Urinary bladder (tissue), 4 donors: Measurements from ENCODE around the gene ZCCHC9. TPM values are rescaled to one million over a fixed set of nuclear protein-coding genes. Genes with fewer than 3 reads are reported as not detected.
"Not testable (repeated sequence)": the region's sequence is repeated elsewhere in the genome, so short reads cannot be mapped to it uniquely, and the experiment has no call there.

Experiments
- DNase-seq: peaks from one replicate; pipeline ENCODE4 v3.0.0-alpha.2; 2015; ENCODE audit errors: extremely low spot score
- H3K27ac ChIP-seq: one replicate; pipeline ENCODE4 v1.5.1; 2013; ENCODE audit warnings: low read depth, mild to moderate bottlenecking, moderate library complexity
- H3K36me3 ChIP-seq: one replicate; pipeline ENCODE4 v1.6.1; 2013; ENCODE audit warnings: mild to moderate bottlenecking, moderate library complexity; ENCODE audit not compliant: insufficient read depth
- H3K4me1 ChIP-seq: one replicate; pipeline ENCODE4 v1.6.1; 2013; ENCODE audit warnings: mild to moderate bottlenecking, moderate library complexity; ENCODE audit not compliant: insufficient read depth
- H3K4me3 ChIP-seq: one replicate; pipeline ENCODE4 v1.5.1; 2013; ENCODE audit warnings: low read depth, low read length
- WGBS: extraction: QIAGEN DNeasy Blood & Tissue Kit; methylation state at CpG from one replicate; pipeline ENCODE4 v1.1.7; 2013; 5-methylcytosine and 5-hydroxymethylcytosine counted together
- polyA plus RNA-seq: library from polyadenylated mRNA; stranded (reverse); fragments of 200-250 nt; gene quantifications from one replicate; pipeline ENCODE4 v1.2.3, GENCODE V29; 2013
- total RNA-seq: library from RNA; depleted of rRNA; stranded (reverse); fragments of >200 nt; gene quantifications from one replicate; pipeline ENCODE4 v1.2.3, GENCODE V29; 2014
- donor health status: healthy with polysubstance abuse.
- donor health status: healthy.

The ZCCHC9 gene
- total and polyA plus RNA-seq, 2 donors = 23.4 to 37.7 TPM

DNA sequence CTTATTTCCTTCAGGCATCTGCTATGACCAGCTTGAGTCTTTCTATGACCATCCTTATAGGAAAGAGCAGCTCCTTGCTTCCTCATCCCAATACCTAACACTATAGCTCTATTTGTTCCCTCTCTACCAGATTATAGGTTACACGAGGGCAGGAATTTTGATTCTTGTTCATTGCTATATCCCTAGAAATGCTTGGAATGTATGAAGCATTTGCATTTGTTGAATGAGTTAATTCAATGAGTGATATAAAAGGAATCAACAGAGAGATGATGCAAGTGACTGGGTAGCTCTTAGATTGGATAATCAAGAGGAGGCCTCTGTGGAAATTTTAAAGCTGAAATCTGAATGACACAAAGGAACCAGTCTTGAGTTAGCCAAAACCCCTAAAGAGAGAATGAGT, 13.9 kb downstream of the ZCCHC9 start:
- Histone ChIP-seq H3K4me3 (no peak overlapping the region), H3K27ac (no peak overlapping the region), H3K36me3 (no peaks in the 10 kb centered on the region), H3K4me1 (no peaks in the 10 kb centered on the region)
- DNase-seq = no peak
- 65% methylated on average over 1 of the region's 1 CpG for WGBS

DNA sequence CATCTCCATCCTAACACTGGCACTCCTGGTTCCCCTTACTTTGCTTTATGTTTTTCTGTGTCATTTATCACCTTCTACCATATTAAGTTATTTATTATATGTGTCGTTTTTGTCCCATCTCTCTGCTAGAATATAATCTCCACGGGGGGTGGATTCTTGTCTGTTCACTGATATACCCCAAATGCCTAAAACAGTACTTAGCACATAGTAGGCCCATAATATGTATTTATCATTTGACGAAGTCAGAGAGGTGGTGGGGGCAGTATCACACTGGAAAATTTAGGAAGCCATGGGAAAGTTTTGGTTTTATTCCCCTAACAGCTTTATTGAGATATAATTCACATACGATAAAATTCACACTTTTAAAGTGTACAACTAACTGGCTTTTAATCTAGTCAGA, 14.4 kb downstream of the ZCCHC9 start:
- WGBS = 89% methylated on average over 4 of the region's 4 CpGs
- H3K36me3 ChIP-seq = no peaks in the 10 kb centered on the region
- no peak overlapping the region for H3K27ac ChIP-seq
- H3K4me3 ChIP-seq = no peak overlapping the region
- DNase-seq = no peak
- H3K4me1 ChIP-seq = no peaks in the 10 kb centered on the region

DNA sequence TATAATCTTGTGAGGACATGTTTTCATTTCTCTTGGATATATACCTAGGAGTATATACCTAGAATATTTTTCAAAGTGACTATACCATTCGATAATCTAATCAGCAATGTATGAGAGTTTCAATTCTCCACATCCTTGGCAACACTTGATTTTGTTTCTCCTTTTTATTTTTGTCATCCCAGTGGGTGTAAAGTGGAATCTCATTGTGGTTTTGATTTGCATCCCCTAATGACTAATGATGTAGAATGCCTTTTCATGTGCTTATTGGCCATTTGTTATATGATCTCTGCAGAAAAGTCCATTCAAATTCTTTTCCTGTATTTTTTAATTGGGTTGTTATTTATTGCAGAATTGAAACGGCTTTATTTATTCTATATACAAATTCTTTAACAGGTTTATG, 15.2 kb downstream of the ZCCHC9 start:
- Histone ChIP-seq H3K36me3 (no peaks in the 10 kb centered on the region), H3K4me1 (no peaks in the 10 kb centered on the region), H3K4me3 (no peak overlapping the region), H3K27ac (no peak overlapping the region)
- 75% methylated on average over 2 of the region's 2 CpGs for WGBS
- DNase-seq = no peak

DNA sequence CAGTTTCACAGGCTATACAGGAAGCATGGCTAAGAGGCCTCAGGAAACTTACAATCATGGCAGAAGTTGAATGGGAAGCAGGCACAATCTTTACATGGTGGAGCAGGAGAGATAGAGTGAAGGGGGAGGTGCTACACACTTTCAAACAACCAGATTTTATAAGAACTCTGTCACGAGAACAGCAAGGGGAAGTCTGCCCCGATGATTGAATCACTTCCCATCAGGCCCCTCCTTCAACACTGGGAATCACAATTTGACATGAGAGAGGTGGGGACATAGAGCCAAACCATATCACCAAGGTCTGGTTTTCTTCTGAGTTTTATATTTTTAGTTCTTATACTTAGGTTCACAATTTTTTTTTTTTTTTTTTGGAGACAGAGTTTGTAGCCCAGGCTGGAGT, 16.1 kb downstream of the ZCCHC9 start:
- no peak for DNase-seq
- Histone ChIP-seq H3K4me3 (no peak overlapping the region), H3K27ac (no peak overlapping the region), H3K4me1 (no peaks in the 10 kb centered on the region), H3K36me3 (no peaks in the 10 kb centered on the region)
- WGBS = 57% methylated on average over 2 of the region's 2 CpGs

DNA sequence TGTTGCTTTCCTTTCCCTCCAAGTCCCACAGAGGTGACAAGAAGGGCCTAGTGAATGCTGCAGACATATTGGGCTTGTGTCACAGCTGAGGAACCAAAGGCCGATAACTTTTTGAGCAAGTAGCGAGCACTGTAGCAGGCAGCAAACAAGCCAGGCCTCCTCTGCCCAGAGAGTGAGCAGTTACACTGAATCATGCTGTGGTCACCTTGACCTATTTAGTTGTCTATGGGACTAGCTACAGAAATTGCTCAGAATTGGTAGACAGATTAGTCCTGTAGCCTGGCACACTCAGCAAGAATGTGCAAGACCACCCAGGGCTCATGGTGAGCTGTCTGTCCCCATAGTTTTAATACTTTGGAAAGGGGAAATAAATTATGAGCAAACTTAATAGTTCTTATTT, 25.2 kb downstream of the ZCCHC9 start:
- no peaks in the 10 kb centered on the region for H3K4me1 ChIP-seq
- H3K36me3 ChIP-seq = no peaks in the 10 kb centered on the region
- H3K27ac ChIP-seq = no peak overlapping the region
- no peak overlapping the region for H3K4me3 ChIP-seq
- no peak for DNase-seq
- 96% methylated on average over 2 of the region's 2 CpGs for WGBS

DNA sequence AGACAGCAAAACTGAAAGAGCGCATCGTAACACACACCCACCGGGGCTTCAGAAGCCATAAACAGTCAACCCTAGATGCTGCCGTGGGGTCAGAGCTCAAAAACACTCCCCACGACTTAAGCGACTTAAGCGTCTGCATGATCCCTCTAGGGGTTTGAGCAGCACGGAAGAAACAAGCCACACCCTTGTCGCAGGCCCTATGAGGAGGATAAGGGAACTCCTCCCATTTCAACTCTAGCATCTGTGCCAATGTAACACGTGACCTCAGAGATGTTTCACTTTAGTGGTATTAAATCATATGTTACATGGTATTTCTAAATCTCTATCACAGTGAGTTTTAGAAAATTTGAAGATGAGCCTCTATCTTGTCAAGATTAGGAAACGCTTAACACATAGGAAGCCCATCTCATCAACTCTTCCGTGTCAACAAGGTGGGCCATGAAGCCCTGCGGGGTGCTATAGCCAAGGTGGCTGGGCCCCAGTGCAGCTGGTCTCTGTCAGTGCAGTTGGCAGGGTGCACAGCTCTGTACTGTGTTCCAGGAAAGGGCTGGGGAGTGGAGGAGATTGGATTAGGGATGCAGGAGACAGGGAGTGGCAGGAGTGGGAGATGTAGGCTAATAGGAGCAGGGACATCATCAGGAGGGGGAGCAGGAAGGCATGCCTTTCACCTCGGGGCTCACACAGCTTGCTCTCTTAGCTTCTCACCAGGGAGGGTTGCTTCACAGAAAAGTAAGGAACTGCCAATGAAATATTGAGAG, 33.1 kb downstream of the ZCCHC9 start:
- no peak for DNase-seq
- Histone ChIP-seq H3K36me3 (no peaks in the 10 kb centered on the region), H3K4me1 (no peaks in the 10 kb centered on the region), H3K27ac (no peak overlapping the region), H3K4me3 (peak overlapping the region; percentile 14)
- 48% methylated on average over 14 of the region's 14 CpGs for WGBS

DNA sequence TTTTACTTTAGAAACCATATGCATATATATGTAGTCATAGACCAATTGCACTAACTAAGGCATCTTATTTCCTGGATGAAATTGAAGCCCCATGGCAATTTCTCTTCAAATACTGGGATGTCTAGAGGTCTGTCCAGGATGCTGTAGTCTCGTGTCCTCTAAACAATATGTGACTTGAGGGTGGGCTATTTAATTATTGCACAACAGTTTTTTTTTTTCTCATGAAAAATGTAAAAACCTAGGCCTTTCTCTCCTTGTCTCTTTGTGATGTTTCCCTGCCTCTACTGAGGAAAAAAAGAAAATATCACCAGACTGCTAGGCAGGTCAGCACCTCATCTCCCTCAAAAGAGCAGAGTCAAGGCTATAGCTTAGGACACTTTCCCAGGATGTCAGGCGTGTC, 34.6 kb downstream of the ZCCHC9 start:
- H3K27ac ChIP-seq = no peak overlapping the region
- 89% methylated on average over 2 of the region's 2 CpGs for WGBS
- no peak for DNase-seq
- H3K36me3 ChIP-seq = no peaks in the 10 kb centered on the region
- H3K4me3 ChIP-seq = no peak overlapping the region
- H3K4me1 ChIP-seq = no peaks in the 10 kb centered on the region

DNA sequence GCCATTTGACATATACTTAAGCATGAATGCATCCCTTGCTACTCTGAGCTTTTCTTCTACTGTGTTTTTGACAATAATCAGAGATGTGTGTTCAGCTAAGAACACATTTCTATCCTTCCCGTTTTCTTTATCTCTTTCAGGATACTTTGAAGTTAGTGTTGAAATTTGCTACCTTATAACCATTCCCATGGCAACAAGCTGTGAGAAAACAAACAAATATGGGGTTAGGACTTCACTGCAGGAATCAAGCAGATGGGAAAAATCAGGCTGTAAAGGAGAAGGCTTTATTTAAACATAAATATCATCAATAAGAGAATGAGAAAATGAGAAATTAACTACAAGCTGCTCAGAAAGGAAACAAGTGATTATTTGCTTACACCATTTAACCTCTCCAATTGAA, 35.2 kb downstream of the ZCCHC9 start:
- no peak for DNase-seq
- Histone ChIP-seq H3K36me3 (no peaks in the 10 kb centered on the region), H3K27ac (no peak overlapping the region), H3K4me3 (no peak overlapping the region), H3K4me1 (no peaks in the 10 kb centered on the region)
- 21% methylated on average over 1 of the region's 1 CpG for WGBS

DNA sequence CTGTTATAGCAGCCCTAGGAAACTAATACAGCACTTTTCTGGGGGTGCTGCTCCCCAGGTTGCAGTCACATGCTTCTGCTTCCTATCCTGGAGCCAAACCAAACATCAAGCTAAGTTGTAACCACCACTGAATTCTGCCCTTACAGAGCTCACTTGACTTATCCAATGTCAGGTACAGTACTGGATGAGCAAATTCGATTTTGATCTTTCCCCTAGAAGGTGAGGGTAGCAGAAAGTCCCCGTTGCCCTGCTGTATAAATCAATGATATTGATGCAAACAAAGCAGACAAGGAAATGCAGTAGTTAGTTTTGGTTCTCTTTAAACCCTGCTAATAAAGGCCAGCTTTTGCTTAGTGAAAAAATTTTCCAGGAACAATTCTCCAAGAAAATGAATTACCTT, 36.4 kb downstream of the ZCCHC9 start:
- 83% methylated on average over 2 of the region's 2 CpGs for WGBS
- Histone ChIP-seq H3K27ac (no peak overlapping the region), H3K36me3 (no peaks in the 10 kb centered on the region), H3K4me1 (no peaks in the 10 kb centered on the region), H3K4me3 (no peak overlapping the region)
- no peak for DNase-seq

DNA sequence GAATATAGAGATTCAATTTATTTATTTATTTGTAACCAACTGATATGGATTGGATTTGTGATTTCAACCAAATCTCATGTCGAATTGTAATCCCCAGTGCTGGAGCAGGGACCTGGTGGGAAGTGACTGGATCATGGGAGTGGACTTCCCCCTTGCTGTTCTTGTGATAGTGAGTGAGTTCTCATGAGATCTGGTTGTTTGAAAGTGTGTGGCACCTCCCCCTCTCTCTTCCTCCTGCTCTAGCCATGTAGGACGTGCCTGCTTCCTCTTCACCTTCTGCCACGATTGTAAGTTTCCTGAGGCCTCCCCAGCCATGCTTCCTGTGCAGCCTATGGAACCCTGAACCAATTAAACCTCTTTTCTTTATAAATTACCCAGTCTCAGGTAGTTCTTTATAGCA, 36.8 kb downstream of the ZCCHC9 start:
- not testable (repeated sequence) for DNase-seq, H3K36me3 ChIP-seq, H3K4me1 ChIP-seq, H3K27ac ChIP-seq, H3K4me3 ChIP-seq
- 57% methylated on average over 3 of the region's 3 CpGs for WGBS

DNA sequence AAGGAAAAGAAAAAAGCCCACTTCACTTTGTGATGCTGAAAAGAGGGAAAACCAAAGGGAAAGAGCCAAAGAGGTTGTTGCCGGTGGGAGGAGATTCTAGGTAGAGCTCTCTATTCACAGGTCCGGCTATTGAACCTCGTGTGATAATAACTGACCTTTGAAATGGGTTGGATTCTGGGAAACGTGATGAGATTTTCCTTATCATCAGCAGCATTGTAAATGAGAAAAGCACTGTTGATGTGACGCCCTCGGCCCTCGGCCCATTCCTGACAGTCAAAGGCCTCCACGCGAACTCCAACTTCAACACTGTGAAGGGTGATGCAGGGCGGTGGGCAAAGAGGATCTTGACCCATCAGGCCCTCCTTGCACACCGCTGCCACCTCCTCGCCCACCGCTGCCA, 43.3 kb downstream of the ZCCHC9 start:
- no peak overlapping the region for H3K4me3 ChIP-seq
- no peak for DNase-seq
- 81% methylated on average over 13 of the region's 13 CpGs for WGBS
- no peak overlapping the region for H3K27ac ChIP-seq
- H3K4me1 ChIP-seq = no peaks in the 10 kb centered on the region
- H3K36me3 ChIP-seq = no peaks in the 10 kb centered on the region

DNA sequence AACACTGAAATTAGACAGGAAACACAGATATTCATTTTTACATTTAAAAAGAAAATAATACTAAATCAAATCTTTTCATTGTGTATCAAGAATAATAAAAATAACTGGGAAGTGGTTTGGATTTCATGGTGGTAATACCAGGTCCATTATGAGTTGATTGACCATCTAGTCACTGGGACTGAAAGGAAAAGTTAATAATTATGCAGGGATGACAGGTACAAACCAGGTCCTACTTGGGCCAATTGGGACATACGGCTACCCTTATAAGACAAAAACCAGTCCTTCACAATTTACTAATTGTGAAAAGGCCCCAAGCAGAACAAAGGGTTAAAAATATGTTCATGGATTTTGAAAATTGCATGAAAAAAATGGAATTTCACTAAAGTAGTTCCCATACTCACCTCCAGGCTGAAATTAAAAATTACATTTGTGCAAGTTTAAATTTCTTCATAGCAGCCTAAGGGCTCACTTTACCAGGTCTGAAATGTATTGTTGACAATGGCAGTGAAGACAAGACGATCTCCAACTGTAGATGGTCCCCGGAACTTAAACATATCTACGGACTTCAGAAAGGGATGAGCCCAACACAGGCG, 44.1 kb downstream of the ZCCHC9 start:
- no peaks in the 10 kb centered on the region for H3K4me1 ChIP-seq
- 89% methylated on average over 5 of the region's 5 CpGs for WGBS
- no peak for DNase-seq
- no peak overlapping the region for H3K27ac ChIP-seq
- H3K36me3 ChIP-seq = no peaks in the 10 kb centered on the region
- H3K4me3 ChIP-seq = no peak overlapping the region

DNA sequence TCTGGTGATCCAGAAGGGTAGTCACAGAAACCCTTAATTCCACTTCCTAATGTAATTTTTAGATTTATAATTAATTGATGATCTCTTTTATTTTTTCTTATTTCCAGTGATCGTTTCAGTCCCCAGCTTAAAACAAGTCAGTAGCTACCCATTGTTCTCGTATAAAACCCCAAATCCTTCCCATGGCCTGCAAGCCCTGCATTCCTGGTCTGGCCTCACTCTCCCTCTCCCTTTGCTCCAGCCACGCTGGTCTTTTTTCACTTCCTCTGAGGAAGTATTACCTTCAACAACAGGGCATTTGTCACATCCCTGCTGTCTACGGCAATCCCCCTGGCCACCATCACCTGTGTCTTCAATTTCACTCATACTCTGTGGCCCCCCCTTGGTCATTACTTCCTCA, 47.8 kb downstream of the ZCCHC9 start:
- Histone ChIP-seq H3K36me3 (no peaks in the 10 kb centered on the region), H3K4me3 (no peak overlapping the region), H3K4me1 (no peaks in the 10 kb centered on the region), H3K27ac (no peak overlapping the region)
- no peak for DNase-seq
- WGBS = 62% methylated on average over 4 of the region's 4 CpGs

DNA sequence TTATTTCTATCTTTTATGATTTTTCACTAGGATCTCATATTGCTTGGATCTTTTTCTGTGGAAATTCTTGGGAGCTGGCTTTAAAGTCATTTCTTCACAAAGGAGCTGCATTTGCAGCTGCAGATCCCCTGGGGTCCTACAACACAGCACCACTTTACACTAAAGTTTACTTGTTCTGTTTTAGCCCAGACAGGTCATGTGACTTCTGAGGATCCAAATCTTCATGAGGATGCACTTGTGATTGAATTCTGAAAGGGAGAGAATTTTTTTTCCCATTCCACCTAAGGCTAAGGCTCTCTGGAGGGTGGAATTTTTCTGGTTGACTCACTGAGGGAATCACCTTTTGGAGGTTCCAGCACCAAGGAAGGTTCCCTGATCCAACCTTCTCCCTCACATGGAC, 49.1 kb downstream of the ZCCHC9 start:
- Histone ChIP-seq H3K36me3 (no peaks in the 10 kb centered on the region), H3K4me1 (no peaks in the 10 kb centered on the region), H3K27ac (no peak overlapping the region), H3K4me3 (no peak overlapping the region)
- no peak for DNase-seq
